ENCODE measurements around the gene ADAMTS6.

- TF ChIP-seq POLR2A (IDR thresholded peaks at IDR 0.05) (no peak), CTCF (IDR thresholded peaks at IDR 0.05) (no peak), POLR2AphosphoS5 (IDR thresholded peaks at IDR 0.05) (no peak)
Measured at GRCh38 chr5:65390208-65390607, 91.5 kb downstream of the ADAMTS6 start.

Measured in upper lobe of left lung (tissue), 4 donors.